Fibroblast of villous mesenchyme (primary cell): Measurements from ENCODE around the gene PTGFR. TPM values are rescaled to one million over a fixed set of nuclear protein-coding genes. Genes with fewer than 3 reads are reported as not detected.

Source experiments
- DNase-seq: peaks from one replicate; pipeline ENCODE4 v3.0.0-alpha.2; 2010; ENCODE audit warnings: low read depth
- H3K4me3 ChIP-seq: 2 replicates; pipeline ENCODE4 v1.5.1; 2011; ENCODE audit warnings: low read depth, mild to moderate bottlenecking, low read length
- CTCF ChIP-seq: IDR thresholded peaks from 2 replicates; pipeline ENCODE4 v1.5.1; 2012; ENCODE audit warnings: low read depth, mild to moderate bottlenecking, low read length; ENCODE audit not compliant: insufficient read depth
- total RNA-seq: library from RNA; depleted of rRNA; stranded (reverse); fragments of >200 nt; gene quantifications from 2 replicates; pipeline ENCODE4 v1.2.3, GENCODE V29; 2012

The PTGFR gene
- total RNA-seq, 1 donor, result 11.7 TPM

DNA sequence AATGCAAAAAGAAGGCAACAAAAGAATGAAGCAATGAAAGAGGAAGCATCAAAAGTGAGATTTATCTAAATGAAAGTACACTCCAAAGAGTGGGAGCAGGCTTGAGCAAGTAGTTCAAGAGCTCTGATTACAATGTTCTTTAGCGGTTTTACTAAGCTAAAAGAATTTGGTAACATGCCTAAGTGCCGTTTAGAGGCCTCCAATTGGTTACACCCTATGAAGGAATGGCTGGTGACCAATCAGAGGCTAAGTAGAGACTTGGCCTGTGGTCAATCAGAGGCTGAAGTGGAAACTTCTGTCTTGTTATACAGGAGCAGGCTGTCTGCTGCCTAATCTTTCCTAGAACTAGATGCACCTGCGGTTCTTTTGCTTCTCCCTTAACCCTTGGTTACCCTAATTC, 59.1 kb downstream of the PTGFR start:
- no peak for DNase-seq
- no peak overlapping the region for H3K4me3 ChIP-seq
- no peak for TF ChIP-seq CTCF

DNA sequence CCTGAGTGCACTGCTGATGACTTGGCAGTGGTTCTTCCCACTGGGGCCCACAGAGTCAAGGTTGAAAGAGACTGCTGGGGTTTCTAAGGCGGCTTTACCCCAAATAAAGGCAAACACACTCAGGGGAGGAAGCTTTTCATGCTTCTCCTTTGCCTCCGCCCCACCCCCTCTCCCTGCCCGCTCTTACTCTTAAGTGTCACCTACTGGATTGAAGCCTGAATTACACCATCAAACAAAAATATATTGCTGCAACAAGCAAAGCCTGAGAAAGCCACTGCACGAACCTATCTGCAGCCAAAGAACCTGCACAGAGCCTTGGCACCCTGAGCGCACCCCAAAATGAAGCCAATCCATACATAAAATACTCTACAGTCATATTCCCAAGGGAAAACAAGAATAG, 63.1 kb downstream of the PTGFR start:
- TF ChIP-seq CTCF, result peak; percentile 46
- DNase-seq, result no peak
- no peak overlapping the region for H3K4me3 ChIP-seq

DNA sequence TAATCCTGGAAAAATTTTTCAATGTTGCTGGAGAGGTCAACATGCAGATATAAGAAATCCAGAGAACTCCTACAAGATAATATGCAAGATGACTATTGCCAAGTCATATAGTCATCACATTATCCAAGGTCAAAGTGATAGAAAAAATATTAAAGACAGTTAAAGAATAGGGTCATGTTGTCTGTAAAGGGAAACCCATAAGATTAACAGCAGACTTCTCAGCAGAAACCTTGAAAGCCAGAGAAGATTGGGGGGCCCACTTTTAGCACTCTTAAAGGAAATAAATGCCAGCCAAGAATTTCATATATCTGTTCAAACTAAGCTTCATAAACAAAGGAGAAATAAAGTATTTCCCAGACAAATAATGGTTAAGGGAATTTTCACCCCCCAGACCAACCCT, 64.1 kb downstream of the PTGFR start:
- TF ChIP-seq CTCF, result no peak
- H3K4me3 ChIP-seq, result no peak overlapping the region
- DNase-seq, result no peak

GRCh38 chr1:78559680-78560079, 68.9 kb downstream of the PTGFR start:
- TF ChIP-seq CTCF, result no peak
- no peak for DNase-seq
- H3K4me3 ChIP-seq, result no peak overlapping the region

GRCh38 chr1:78560811-78561210, 70.0 kb downstream of the PTGFR start:
- TF ChIP-seq CTCF, result no peak
- H3K4me3 ChIP-seq, result no peak overlapping the region
- no peak for DNase-seq

DNA sequence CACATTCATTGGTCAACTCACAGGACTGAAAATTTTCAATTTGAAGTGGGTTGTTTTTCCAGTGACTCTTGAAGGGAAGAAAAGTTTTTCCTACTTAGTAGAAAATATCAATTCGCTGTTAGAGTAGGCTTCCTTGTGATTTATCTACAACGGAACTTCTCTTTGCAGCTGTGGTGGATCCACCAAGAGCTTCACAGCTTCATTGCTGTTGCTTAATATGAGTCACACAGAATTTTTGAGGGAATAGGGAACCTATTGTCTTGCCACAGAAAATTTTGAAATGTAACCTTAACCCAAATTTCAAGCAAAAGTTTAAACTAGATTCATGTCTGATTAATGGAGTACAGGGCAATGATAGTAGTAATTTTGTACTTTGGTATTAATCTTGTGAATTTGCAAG, 71.1 kb downstream of the PTGFR start:
- H3K4me3 ChIP-seq, result no peak overlapping the region
- DNase-seq, result no peak
- TF ChIP-seq CTCF, result no peak

DNA sequence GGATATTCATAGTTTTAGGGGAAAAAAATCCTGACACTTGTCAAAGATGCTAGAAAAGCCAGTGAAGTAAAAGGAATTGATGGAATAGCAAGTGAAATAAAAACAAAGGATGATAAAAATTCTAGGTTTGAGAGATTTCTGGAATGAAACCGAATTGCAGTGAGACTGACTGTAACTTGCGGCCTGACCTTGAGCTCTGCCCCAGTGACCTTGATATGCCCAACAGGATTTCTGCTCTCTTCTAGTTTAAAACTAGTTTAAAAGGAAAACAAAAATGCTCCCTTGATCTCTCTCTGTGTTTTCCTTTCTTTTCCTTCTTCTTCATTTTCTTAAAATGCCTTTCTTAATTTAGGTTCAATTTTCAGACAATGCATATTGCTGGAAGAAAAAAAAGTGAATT, 74.6 kb downstream of the PTGFR start:
- TF ChIP-seq CTCF, result no peak
- DNase-seq, result no peak
- H3K4me3 ChIP-seq, result no peak overlapping the region
